GM19099 (cell line): ENCODE measurements around the gene PCDHGA6.
"Not testable (repeated sequence)": the region's sequence is repeated elsewhere in the genome, so short reads cannot be mapped to it uniquely, and the experiment has no call there.

Experiments
- POLR2A ChIP-seq: IDR thresholded peaks from 3 replicates; pipeline ENCODE4 v1.6.1; 2011; ENCODE audit warnings: low read depth; ENCODE audit not compliant: insufficient read length; ENCODE audit errors: extremely low read depth

PCDHGA6 gene

DNA sequence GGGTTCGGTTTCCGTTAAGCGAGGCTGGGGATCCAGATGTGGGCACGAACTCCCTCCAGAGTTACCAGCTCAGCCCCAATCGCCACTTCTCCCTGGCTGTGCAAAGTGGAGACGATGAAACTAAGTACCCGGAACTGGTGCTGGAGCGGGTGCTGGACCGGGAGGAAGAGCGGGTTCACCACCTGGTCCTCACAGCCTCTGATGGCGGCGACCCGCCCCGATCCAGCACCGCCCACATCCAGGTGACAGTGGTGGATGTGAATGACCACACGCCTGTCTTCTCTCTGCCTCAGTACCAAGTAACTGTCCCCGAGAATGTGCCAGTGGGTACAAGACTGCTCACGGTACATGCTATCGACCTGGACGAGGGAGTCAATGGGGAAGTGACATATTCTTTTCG, 9.7 kb downstream of the PCDHGA6 start:
- TF ChIP-seq POLR2A, result no peak

GRCh38 chr5:141384471-141385267, 11.0 kb downstream of the PCDHGA6 start:
- TF ChIP-seq POLR2A, result no peak

DNA sequence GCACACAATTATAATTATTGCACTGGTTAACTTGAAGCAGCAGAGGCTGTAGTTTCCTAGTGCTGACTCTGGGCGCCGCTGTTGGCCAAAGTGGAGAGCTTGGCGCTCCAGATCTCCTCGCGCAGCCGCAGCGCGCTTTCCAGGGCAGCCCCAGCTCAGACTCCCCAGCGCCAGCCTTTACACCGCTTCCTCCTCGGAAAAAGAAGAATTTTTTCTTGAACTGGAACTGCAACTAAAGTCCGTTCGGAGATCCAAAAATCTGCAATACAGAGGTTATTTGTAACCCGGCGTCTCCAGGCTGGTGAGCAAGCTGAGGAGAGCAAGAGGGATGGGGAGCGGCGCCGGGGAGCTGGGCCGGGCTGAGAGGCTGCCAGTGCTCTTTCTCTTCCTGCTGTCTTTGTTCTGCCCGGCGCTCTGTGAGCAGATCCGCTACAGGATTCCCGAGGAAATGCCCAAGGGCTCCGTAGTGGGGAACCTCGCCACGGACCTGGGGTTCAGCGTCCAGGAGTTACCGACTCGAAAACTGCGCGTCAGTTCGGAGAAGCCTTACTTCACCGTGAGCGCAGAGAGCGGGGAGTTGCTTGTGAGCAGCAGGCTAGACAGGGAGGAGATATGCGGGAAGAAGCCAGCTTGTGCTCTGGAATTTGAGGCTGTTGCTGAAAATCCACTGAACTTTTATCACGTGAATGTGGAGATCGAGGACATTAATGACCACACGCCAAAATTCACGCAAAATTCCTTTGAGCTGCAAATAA, 14.0 kb downstream of the PCDHGA6 start, which contains the start of gene PCDHGB4:
PCDHGB4 (plus strand) TSS at position 142 of the 755 bp plus-strand sequence; CDS start at position 329, 187 bp downstream.
- not testable (repeated sequence) for TF ChIP-seq POLR2A

DNA sequence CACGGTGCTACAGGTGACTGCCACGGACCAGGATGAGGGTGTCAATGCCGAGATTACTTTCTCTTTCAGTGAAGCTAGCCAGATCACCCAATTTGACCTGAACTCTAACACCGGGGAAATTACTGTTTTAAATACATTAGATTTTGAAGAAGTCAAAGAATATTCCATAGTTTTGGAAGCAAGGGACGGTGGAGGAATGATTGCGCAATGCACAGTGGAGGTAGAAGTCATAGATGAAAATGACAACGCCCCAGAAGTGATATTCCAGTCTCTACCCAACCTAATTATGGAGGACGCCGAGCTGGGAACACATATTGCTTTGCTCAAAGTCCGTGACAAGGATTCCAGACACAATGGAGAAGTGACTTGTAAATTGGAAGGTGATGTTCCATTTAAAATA, 15.0 kb downstream of the PCDHGA6 start:
- no peak for TF ChIP-seq POLR2A

GRCh38 chr5:141389153-141390042, 15.7 kb downstream of the PCDHGA6 start:
- no peak for TF ChIP-seq POLR2A

- no peak for TF ChIP-seq POLR2A
These were observed 18.9 kb downstream of the PCDHGA6 start, which contains the start of gene PCDHGA8 for GRCh38 chr5:141392429-141393198. Gene PCDHGA8, plus strand, starts transcription at chr5:141392633. Its CDS starts 181 bp downstream, at chr5:141392814.

DNA sequence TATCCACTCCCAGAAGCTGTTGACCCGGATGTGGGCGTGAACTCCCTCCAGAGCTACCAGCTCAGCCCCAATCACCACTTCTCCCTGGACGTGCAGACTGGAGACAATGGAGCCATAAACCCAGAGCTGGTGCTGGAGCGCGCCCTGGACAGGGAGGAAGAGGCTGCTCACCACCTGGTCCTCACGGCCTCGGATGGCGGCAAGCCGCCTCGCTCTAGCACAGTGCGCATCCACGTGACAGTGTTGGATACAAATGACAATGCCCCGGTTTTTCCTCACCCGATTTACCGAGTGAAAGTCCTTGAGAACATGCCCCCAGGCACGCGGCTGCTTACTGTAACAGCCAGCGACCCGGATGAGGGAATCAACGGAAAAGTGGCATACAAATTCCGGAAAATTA, 19.6 kb downstream of the PCDHGA6 start:
- no peak for TF ChIP-seq POLR2A

- not testable (repeated sequence) for TF ChIP-seq POLR2A
These were observed 24.3 kb downstream of the PCDHGA6 start, which contains the start of gene PCDHGB5 for GRCh38 chr5:141397756-141398551. Gene PCDHGB5, plus strand, starts transcription at chr5:141397947. Its CDS starts 181 bp downstream, at chr5:141398128.

- TF ChIP-seq POLR2A, result no peak
These were observed 24.9 kb downstream of the PCDHGA6 start for GRCh38 chr5:141398608-141399007.

DNA sequence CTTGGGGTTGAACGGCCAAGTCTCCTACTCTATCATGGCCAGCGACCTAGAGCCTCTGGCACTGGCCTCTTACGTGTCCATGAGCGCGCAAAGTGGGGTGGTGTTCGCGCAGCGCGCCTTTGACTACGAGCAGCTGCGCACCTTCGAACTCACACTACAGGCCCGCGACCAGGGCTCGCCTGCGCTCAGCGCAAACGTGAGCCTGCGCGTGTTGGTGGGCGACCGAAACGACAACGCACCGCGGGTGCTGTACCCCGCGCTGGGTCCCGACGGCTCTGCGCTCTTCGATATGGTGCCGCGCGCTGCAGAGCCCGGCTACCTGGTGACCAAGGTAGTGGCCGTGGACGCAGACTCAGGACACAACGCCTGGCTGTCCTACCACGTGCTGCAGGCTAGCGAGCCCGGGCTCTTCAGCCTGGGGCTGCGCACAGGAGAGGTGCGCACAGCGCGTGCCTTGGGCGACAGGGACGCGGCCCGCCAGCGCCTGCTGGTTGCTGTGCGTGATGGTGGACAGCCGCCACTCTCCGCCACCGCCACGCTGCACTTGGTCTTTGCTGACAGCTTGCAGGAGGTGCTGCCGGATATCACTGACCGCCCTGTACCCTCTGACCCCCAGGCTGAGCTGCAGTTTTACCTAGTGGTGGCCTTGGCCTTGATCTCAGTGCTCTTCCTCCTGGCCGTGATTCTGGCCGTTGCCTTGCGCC, 26.0 kb downstream of the PCDHGA6 start:
- no peak for TF ChIP-seq POLR2A

DNA sequence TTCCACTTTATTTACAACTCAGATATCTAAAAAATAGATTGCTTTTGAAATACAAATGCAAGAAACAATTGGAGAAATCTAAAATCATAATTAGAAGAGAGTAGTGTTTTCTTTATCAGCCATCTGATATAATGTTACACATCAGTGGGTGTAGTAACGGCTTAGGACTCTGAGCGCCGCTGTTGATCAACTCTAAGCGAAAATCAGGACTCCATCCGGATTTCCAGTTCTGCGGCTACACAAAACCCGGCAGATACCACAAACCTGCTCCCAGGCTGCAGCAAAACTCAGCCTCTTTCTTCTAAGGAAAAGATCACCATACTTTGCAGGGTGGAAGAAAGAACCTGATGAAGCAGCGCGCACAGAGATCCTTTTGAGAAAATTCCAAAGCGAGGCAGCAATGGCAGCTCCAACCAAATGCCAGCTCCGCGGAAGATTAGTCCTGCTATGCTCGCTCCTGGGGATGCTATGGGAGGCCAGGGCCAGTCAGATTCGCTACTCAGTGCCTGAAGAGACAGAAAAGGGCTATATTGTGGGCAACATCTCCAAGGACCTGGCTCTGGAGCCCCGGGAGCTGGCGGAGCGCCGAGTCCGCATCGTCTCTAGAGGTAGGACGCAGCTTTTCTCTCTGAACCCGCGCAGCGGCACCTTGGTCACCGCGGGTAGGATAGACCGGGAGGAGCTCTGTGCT, 29.0 kb downstream of the PCDHGA6 start, which contains the start of gene PCDHGA9:
PCDHGA9 (plus strand) TSS at position 226 of the 691 bp plus-strand sequence; CDS start at position 401, 175 bp downstream.
- TF ChIP-seq POLR2A, result no peak

DNA sequence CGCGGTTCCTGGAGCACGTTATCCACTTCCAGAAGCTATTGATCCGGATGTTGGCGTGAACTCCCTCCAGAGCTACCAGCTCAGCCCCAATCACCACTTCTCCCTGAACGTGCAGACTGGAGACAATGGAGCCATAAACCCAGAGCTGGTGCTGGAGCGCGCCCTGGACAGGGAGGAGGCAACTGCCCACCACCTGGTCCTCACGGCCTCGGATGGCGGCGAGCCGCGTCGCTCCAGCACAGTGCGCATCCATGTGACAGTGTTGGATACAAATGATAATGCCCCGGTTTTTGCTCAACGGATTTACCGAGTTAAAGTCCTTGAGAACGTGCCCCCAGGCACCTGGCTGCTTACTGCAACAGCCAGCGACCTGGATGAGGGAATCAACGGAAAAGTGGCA, 29.7 kb downstream of the PCDHGA6 start:
- TF ChIP-seq POLR2A, result no peak
